ENCODE results near the gene RNF19B.

Gene RNF19B

GRCh38 chr1:32960342-32960741, 4.3 kb downstream of the RNF19B start:
- H3K79me2 ChIP-seq (ENCODE audit: low read length) = peaks cover 73% of the 10 kb centered on the region
- no peak overlapping the region for H3K4me2 ChIP-seq (ENCODE audit: low read depth, low read length)

GRCh38 chr1:32958827-32959226, 5.8 kb downstream of the RNF19B start:
- H3K9me2 ChIP-seq (replicated peaks; ENCODE audit: insufficient read depth, low read length) = no peaks in the 10 kb centered on the region
- H2AFZ ChIP-seq (ENCODE audit: low read length) = no peak overlapping the region
- no peaks in the 10 kb centered on the region for H3K36me3 ChIP-seq (replicated peaks; ENCODE audit: insufficient read depth, low read length)
- H3K9ac ChIP-seq (ENCODE audit: low read length) = no peak overlapping the region
- H3K27me3 ChIP-seq (replicated peaks; ENCODE audit: insufficient read depth, low read length) = no peaks in the 10 kb centered on the region
- no peaks in the 10 kb centered on the region for H4K20me1 ChIP-seq (ENCODE audit: insufficient read depth, low read length)
- no peaks in the 10 kb centered on the region for H3K9me3 ChIP-seq (replicated peaks; ENCODE audit: insufficient read depth, low read length)
- DNase-seq = no peak
- H3K4me2 ChIP-seq (ENCODE audit: low read depth, low read length) = no peak overlapping the region
- TF ChIP-seq EZH2 (optimal IDR thresholded peaks at IDR 0.05; ENCODE audit: low read depth, low read length) (no peak), CTCF (IDR thresholded peaks at IDR 0.05; ENCODE audit: low read length) (no peak), EZH2phosphoT487 (IDR thresholded peaks at IDR 0.05; ENCODE audit: low read length) (no peak)
- peaks cover 14% of the 10 kb centered on the region for H3F3A ChIP-seq (ENCODE audit: insufficient read depth, low read length)
- peaks cover 16% of the 10 kb centered on the region; the same call in 1 of the 2 replicates for H3K4me1 ChIP-seq (ENCODE audit: low read length)
- no peak overlapping the region for H3K27ac ChIP-seq (ENCODE audit: low read length)
- H3K4me3 ChIP-seq (ENCODE audit: low read length) = no peak overlapping the region
- H3K79me2 ChIP-seq (ENCODE audit: low read length) = peaks cover 82% of the 10 kb centered on the region

More at GRCh38 chr1:32960342-32960741, 4.3 kb downstream of the RNF19B start:
- no peak for DNase-seq
- no peaks in the 10 kb centered on the region for H3K9me2 ChIP-seq (replicated peaks; ENCODE audit: insufficient read depth, low read length)
- H3K27me3 ChIP-seq (replicated peaks; ENCODE audit: insufficient read depth, low read length) = no peaks in the 10 kb centered on the region
- no peaks in the 10 kb centered on the region for H3K36me3 ChIP-seq (replicated peaks; ENCODE audit: insufficient read depth, low read length)
- H4K20me1 ChIP-seq (ENCODE audit: insufficient read depth, low read length) = no peaks in the 10 kb centered on the region
- peaks cover 16% of the 10 kb centered on the region; the same call in 1 of the 2 replicates for H3K4me1 ChIP-seq (ENCODE audit: low read length)
- H3F3A ChIP-seq (ENCODE audit: insufficient read depth, low read length) = peaks cover 14% of the 10 kb centered on the region
- no peaks in the 10 kb centered on the region for H3K9me3 ChIP-seq (replicated peaks; ENCODE audit: insufficient read depth, low read length)
- H2AFZ ChIP-seq (ENCODE audit: low read length) = no peak overlapping the region
- H3K4me3 ChIP-seq (ENCODE audit: low read length) = no peak overlapping the region
- H3K9ac ChIP-seq (ENCODE audit: low read length) = no peak overlapping the region
- no peak overlapping the region for H3K27ac ChIP-seq (ENCODE audit: low read length)
- TF ChIP-seq EZH2 (optimal IDR thresholded peaks at IDR 0.05; ENCODE audit: low read depth, low read length) (no peak), EZH2phosphoT487 (IDR thresholded peaks at IDR 0.05; ENCODE audit: low read length) (no peak), CTCF (IDR thresholded peaks at IDR 0.05; ENCODE audit: low read length) (no peak)

- Histone ChIP-seq H3K4me3 (ENCODE audit: low read length) (no peak overlapping the region), H3K4me2 (ENCODE audit: low read depth, low read length) (no peak overlapping the region), H3K27me3 (replicated peaks; ENCODE audit: insufficient read depth, low read length) (no peaks in the 10 kb centered on the region), H3K9me2 (replicated peaks; ENCODE audit: insufficient read depth, low read length) (no peaks in the 10 kb centered on the region), H3K9me3 (replicated peaks; ENCODE audit: insufficient read depth, low read length) (no peaks in the 10 kb centered on the region), H3K36me3 (replicated peaks; ENCODE audit: insufficient read depth, low read length) (no peaks in the 10 kb centered on the region), H4K20me1 (ENCODE audit: insufficient read depth, low read length) (no peaks in the 10 kb centered on the region), H3K9ac (ENCODE audit: low read length) (no peak overlapping the region), H3K79me2 (ENCODE audit: low read length) (peaks cover 76% of the 10 kb centered on the region), H3F3A (ENCODE audit: insufficient read depth, low read length) (peaks cover under 1% of the 10 kb centered on the region; the same call in 1 of the 2 replicates), H2AFZ (ENCODE audit: low read length) (no peak overlapping the region), H3K4me1 (ENCODE audit: low read length) (peaks cover 4% of the 10 kb centered on the region; the same call in 1 of the 2 replicates), H3K27ac (ENCODE audit: low read length) (no peak overlapping the region)
- TF ChIP-seq CTCF (IDR thresholded peaks at IDR 0.05; ENCODE audit: low read length) (no peak), EZH2 (optimal IDR thresholded peaks at IDR 0.05; ENCODE audit: low read depth, low read length) (no peak), EZH2phosphoT487 (IDR thresholded peaks at IDR 0.05; ENCODE audit: low read length) (no peak)
- DNase-seq = no peak
Observed at GRCh38 chr1:32957017-32957416, 7.6 kb downstream of the RNF19B start.

All from MM.1S (cell line).